HEK293 (cell line): Measurements from ENCODE around the gene CYB5R4.

Source experiments
- ZNF623 ChIP-seq: fragments of 450-650 bp; formaldehyde crosslinking; IDR thresholded peaks from 2 replicates; pipeline ENCODE4 v1.5.1; 2016; ENCODE audit warnings: missing biosample characterization, missing genetic modification characterization
- TF ChIP-seq, protein P1 (sequence below): fragments of 450-650 bp; formaldehyde crosslinking; IDR thresholded peaks from 2 replicates; pipeline ENCODE4 v1.5.1; 2016; ENCODE audit warnings: missing biosample characterization, missing genetic modification characterization

DNA sequence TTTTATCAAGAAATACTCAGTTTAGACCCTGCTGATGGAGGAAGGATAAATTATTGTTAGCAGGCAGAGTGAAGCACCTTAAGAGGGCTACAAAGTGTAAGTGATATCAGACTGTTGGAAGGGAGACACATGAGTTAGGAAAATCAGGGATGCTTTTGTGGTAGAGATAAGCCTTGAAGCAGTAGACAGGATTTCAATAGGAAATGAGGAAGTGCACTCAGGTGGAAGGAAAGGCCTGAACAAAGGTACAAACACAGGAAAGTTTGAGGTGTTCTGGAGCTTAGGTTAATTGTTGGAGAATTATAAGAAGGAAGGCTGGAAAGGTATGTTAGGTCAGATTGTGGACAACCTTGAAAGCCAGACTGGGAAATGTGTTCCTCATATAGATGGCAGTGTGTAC is 7.6 kb downstream of the CYB5R4 start:
- TF ChIP-seq, protein P1, sequence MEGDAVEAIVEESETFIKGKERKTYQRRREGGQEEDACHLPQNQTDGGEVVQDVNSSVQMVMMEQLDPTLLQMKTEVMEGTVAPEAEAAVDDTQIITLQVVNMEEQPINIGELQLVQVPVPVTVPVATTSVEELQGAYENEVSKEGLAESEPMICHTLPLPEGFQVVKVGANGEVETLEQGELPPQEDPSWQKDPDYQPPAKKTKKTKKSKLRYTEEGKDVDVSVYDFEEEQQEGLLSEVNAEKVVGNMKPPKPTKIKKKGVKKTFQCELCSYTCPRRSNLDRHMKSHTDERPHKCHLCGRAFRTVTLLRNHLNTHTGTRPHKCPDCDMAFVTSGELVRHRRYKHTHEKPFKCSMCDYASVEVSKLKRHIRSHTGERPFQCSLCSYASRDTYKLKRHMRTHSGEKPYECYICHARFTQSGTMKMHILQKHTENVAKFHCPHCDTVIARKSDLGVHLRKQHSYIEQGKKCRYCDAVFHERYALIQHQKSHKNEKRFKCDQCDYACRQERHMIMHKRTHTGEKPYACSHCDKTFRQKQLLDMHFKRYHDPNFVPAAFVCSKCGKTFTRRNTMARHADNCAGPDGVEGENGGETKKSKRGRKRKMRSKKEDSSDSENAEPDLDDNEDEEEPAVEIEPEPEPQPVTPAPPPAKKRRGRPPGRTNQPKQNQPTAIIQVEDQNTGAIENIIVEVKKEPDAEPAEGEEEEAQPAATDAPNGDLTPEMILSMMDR (tag by site-specific recombination) = no peak
- TF ChIP-seq ZNF623 (tag by site-specific recombination) = no peak
